HEK293T (cell line): ENCODE measurements around the gene PFN2.

Experiments used
- CTCF ChIA-PET: fragments of 350-600 bp; formaldehyde crosslinking; extraction: SDS; loops from one replicate; lab custom pipeline; 2021; ENCODE audit warnings: antibody characterized with exemption, inconsistent platforms; lab: Yijun Ruan, JAX
- POLR2A ChIA-PET: fragments of 350-600 bp; formaldehyde crosslinking; extraction: SDS; loops from one replicate; lab custom pipeline; 2020; ENCODE audit warnings: antibody characterized with exemption, inconsistent platforms; lab: Yijun Ruan, JAX
- DNase-seq: peaks from one replicate; pipeline ENCODE4 v3.0.0; 2012; ENCODE audit warnings: mixed read lengths; ENCODE audit errors: extremely low spot score
- ARNT ChIP-seq: fragments of 450-650 bp; IDR thresholded peaks from 2 replicates; pipeline ENCODE4 v1.6.1; 2017; ENCODE audit warnings: mild to moderate bottlenecking
- BHLHE40 ChIP-seq: fragments of 450-650 bp; IDR thresholded peaks from 2 replicates; pipeline ENCODE4 v1.6.1; 2016; ENCODE audit warnings: mild to moderate bottlenecking, moderate library complexity, borderline replicate concordance
- CTBP1 ChIP-seq: fragments of 450-650 bp; IDR thresholded peaks from 2 replicates; pipeline ENCODE4 v1.6.1; 2016; ENCODE audit warnings: borderline replicate concordance
- ELF4 ChIP-seq: fragments of 450-650 bp; IDR thresholded peaks from 2 replicates; pipeline ENCODE4 v1.6.1; 2017; ENCODE audit warnings: antibody characterized with exemption
- FOXA1 ChIP-seq: fragments of 450-650 bp; IDR thresholded peaks from 2 replicates; pipeline ENCODE4 v1.6.1; 2016; ENCODE audit warnings: mild to moderate bottlenecking
- FOXK2 ChIP-seq: fragments of 450-650 bp; IDR thresholded peaks from 2 replicates; pipeline ENCODE4 v1.6.1; 2016; ENCODE audit warnings: mild to moderate bottlenecking
- FOXM1 ChIP-seq: fragments of 450-650 bp; IDR thresholded peaks from 2 replicates; pipeline ENCODE4 v1.6.1; 2017; ENCODE audit warnings: mild to moderate bottlenecking, borderline replicate concordance
- HDGF ChIP-seq: fragments of 450-650 bp; IDR thresholded peaks from 2 replicates; pipeline ENCODE4 v1.6.1; 2017; ENCODE audit warnings: antibody characterized with exemption, borderline replicate concordance
- L3MBTL2 ChIP-seq: fragments of 450-650 bp; conservative IDR thresholded peaks from 2 replicates; pipeline ENCODE4 v1.6.1; 2016; ENCODE audit warnings: mild to moderate bottlenecking
- LEF1 ChIP-seq: fragments of 450-650 bp; IDR thresholded peaks from 2 replicates; pipeline ENCODE4 v1.6.1; 2017; ENCODE audit warnings: mild to moderate bottlenecking, borderline replicate concordance
- NFRKB ChIP-seq: fragments of 450-650 bp; IDR thresholded peaks from 2 replicates; pipeline ENCODE4 v1.6.1; 2016; ENCODE audit warnings: mild to moderate bottlenecking, moderate library complexity
- SP1 ChIP-seq: fragments of 450-650 bp; IDR thresholded peaks from 2 replicates; pipeline ENCODE4 v1.6.1; 2017
- SUZ12 ChIP-seq: fragments of 450-650 bp; IDR thresholded peaks from 2 replicates; pipeline ENCODE4 v1.6.1; 2016; ENCODE audit warnings: mild to moderate bottlenecking
- TARDBP ChIP-seq: fragments of 450-650 bp; IDR thresholded peaks from 2 replicates; pipeline ENCODE4 v1.6.1; 2016
- ZNF384 ChIP-seq: fragments of 450-650 bp; IDR thresholded peaks from 2 replicates; pipeline ENCODE4 v1.6.1; 2016
- TF ChIP-seq, protein P1 (sequence below): fragments of 450-650 bp; IDR thresholded peaks from 2 replicates; pipeline ENCODE4 v1.6.1; 2016

PFN2 gene

GRCh38 chr3:149977386-149977785, 6.7 kb upstream of the PFN2 start:
- ChIA-PET CTCF (interaction anchor here (1.0 kb wide), 1 partner anchor 207 kb away, joined by 3 read pairs; no protein-coding TSS in a partner anchor), POLR2A (no interaction called here)
- no peak for DNase-seq
- TF ChIP-seq SP1 = no peak
- no peak for TF ChIP-seq L3MBTL2
- TF ChIP-seq LEF1 = no peak
- TF ChIP-seq, protein P1, sequence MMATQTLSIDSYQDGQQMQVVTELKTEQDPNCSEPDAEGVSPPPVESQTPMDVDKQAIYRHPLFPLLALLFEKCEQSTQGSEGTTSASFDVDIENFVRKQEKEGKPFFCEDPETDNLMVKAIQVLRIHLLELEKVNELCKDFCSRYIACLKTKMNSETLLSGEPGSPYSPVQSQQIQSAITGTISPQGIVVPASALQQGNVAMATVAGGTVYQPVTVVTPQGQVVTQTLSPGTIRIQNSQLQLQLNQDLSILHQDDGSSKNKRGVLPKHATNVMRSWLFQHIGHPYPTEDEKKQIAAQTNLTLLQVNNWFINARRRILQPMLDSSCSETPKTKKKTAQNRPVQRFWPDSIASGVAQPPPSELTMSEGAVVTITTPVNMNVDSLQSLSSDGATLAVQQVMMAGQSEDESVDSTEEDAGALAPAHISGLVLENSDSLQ = no peak
- no peak for TF ChIP-seq SUZ12
- no peak for TF ChIP-seq NFRKB
- no peak for TF ChIP-seq FOXM1
- TF ChIP-seq FOXK2 = no peak

- ChIA-PET CTCF (no interaction called here), POLR2A (no interaction called here)
- no peak for DNase-seq
- TF ChIP-seq ELF4 (no peak), L3MBTL2 (no peak), NFRKB (no peak), FOXK2 (no peak), LEF1 (no peak), HDGF (no peak), TARDBP (no peak), BHLHE40 (no peak), ARNT (no peak), CTBP1 (no peak), FOXM1 (no peak), SP1 (no peak), SUZ12 (no peak), FOXA1 (no peak), ZNF384 (no peak)
- TF ChIP-seq, protein P1 = no peak
Observed at GRCh38 chr3:149975919-149976318, 5.2 kb upstream of the PFN2 start.

DNA sequence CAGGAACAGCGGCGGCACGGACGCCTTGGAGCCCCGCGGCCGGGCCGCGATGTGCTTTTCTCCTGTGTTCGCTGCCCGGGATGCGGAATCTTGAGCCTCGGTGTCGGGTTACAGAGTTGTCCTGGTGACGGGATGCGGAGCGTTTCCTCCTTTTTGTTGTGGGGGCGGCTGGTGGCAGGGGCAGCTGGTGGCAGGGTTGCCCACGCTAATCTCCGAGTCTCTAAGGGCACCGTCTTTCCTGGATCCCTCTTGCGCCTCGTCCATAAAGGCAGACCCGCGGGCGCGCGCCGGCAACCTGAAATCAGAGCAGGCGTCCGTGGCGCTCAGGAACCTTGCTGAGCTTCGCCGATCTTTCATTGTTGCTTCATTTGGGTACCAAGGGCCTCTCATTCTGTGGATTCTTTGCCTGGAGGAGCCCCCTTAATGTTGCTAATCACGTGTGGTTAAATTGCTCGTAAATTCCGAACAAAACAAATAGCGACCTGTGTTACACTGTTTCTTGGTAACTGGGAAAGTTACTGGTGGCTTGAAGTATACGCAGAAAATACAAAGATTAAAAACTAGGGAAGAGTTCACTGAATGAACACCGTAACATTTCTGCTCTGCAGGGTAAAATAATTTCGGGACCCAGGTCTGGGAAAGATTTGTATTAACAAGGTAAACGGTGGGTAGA, 844 bp upstream of the PFN2 start:
- DNase-seq = no peak
- TF ChIP-seq ZNF384 (no peak), L3MBTL2 (peak; percentile 76), BHLHE40 (no peak), HDGF (no peak), SUZ12 (no peak), LEF1 (no peak), ELF4 (no peak), FOXM1 (no peak)
- TF ChIP-seq, protein P1 = no peak
- ChIA-PET CTCF (interaction anchor here (1.1 kb wide), 1 partner anchor 212 kb away, joined by 5 read pairs; no protein-coding TSS in a partner anchor), POLR2A (interaction anchor here (0.6 to 3.6 kb wide), 18 partner anchors 16 to 437 kb away, joined by 3 to 27 read pairs (median 4); partner anchors contain the start of gene TSC22D2)

DNA sequence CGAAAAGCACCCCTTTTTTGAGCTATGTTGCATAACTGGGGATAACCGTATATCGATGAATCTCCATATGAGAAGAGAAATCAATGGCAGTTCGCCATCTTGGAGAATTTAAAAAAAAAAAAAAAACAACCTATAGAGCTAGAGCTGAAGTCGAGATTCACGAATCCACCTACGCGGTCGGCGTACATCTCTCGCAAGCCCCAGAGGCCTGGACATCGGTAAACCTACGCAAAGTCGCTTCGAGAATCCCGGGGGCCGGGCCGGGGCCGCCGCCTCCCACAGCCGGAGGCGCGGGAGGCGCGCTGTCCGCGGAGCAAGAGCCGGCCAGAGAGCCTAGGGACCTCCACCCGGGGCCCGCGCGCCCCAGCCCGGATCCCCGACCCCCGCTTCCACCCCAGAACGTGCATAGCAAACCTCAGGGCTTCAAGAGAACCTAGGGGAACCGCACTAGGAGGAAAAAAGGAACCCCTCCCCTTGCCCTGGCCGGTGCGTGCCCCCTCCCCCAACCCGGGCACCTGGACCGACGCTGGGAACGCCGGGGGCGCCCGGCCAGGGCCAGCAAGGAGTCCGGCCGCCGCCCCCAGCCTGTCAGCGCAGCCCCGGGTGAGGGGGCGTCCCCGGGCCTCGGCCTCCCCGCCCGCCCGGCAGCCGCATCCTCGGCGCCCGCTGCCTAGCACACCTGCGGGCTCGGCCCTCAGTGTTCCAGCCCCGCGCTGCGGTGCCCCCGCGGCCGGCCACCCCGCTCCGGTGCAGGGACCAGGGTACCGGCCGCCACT, 567 bp downstream of the PFN2 start:
- DNase-seq = peak; percentile 64
- ChIA-PET CTCF (interaction anchor here (0.9 kb wide), 1 partner anchor 103 kb away, joined by 3 read pairs; no protein-coding TSS in a partner anchor), POLR2A (interaction anchor here (1.0 to 3.6 kb wide), 8 partner anchors 15 to 439 kb away, joined by 3 to 27 read pairs (median 4); partner anchors contain the start of gene TSC22D2)
- TF ChIP-seq BHLHE40 (no peak), ZNF384 (peak; percentile 96)

DNA sequence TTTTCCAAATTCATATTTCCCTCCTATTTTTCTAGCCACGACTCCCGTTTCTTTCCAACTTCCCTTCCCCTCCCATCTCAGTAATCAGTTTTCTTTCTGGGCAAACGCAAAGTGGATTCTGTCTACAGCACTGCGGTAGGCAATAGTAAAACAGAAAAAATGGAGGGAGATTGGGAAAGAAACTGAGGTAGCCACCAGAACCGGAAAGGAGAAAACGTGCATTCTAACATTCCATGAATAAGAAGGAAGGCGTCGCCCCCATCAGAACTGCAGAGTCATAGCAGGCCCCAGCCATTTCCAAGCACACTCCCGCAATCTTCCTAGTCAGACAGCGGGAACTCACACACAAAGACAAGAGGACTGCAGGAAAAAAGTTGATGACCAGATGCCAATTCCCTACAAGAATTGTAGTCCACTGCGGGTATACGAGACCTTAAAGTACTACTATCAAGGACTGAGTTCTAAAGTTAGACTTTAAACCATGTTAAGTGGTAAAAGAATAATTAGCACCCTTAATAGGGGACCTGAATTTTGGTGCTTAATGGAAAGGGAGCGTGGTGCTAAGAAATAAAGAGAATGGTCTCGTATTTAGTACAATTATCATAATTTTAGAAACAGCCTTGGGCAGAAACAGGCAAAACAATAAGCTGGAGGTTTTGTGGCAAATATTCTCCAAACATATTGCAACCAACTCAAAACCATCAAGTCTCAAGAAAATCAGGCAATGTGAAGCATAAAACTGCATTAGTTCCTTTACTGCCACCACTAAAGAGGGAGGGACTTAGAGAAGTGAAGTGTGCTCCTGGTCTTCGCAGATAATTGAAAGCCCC, 1.4 kb downstream of the PFN2 start:
- ChIA-PET CTCF (interaction anchor here (0.6 to 0.9 kb wide), 2 partner anchors 34 to 104 kb away, joined by 3 read pairs; no protein-coding TSS in a partner anchor), POLR2A (interaction anchor here (1.9 to 3.6 kb wide), 2 partner anchors 161 to 214 kb away, joined by 4 to 27 read pairs; no protein-coding TSS in a partner anchor)
- DNase-seq = peak; percentile 52
- TF ChIP-seq L3MBTL2 = peak; percentile 65
- TF ChIP-seq LEF1 = no peak

DNA sequence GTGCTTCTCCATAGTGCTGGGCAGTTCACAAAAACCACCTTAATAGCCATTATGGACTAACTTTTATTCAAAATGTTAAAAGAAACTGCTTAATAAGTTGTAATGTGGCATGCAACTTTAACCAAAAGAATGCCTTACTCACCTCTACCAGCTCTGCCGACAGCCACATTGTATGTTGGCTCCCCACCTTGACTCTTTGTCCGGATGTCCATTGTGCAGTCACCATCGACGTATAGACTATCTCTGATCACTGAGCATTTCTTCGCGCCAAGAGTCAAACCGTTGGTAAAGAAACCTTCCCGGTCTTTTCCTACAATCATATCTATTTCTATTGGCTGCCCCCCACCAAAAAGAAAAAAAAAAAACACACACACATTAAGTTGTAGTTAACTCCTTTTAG, 2.5 kb downstream of the PFN2 start:
- CTCF ChIA-PET = interaction anchor here (1.6 to 2.2 kb wide), 2 partner anchors 215 to 252 kb away, joined by 4 to 20 read pairs; no protein-coding TSS in a partner anchor
- no peak for DNase-seq

More for the DNA sequence above, 2.5 kb downstream of the PFN2 start:
- POLR2A ChIA-PET = no interaction called here
- TF ChIP-seq NFRKB (no peak), ELF4 (no peak), FOXK2 (no peak), ZNF384 (no peak)
